H9 (cell line): ENCODE data around the gene COL9A2. TPM values are rescaled to one million over a fixed set of nuclear protein-coding genes. Genes with fewer than 3 reads are reported as not detected.

Source experiments
- DNase-seq: peaks from one replicate; pipeline ENCODE4 v3.0.0-alpha.2; 2017
- H2AFZ ChIP-seq: one replicate; pipeline ENCODE4 v1.6.1; 2013; ENCODE audit warnings: mild to moderate bottlenecking, low read length, control low read depth, moderate library complexity
- H2AK5ac ChIP-seq: 2 replicates; pipeline ENCODE4 v1.6.1; 2013; ENCODE audit warnings: low read length, control low read depth, mixed read lengths; ENCODE audit not compliant: insufficient read length
- H2BK120ac ChIP-seq: one replicate; pipeline ENCODE4 v1.6.1; 2013; ENCODE audit warnings: low read depth, mild to moderate bottlenecking, low read length, control low read depth, inconsistent platforms; ENCODE audit not compliant: poor library complexity, severe bottlenecking
- H2BK12ac ChIP-seq: 2 replicates; pipeline ENCODE4 v1.6.1; 2013; ENCODE audit warnings: low read length, control low read depth, mixed read lengths, low read depth; ENCODE audit not compliant: insufficient read length
- H2BK15ac ChIP-seq: 2 replicates; pipeline ENCODE4 v1.6.1; 2013; ENCODE audit warnings: low read depth, low read length, control low read depth
- H2BK20ac ChIP-seq: one replicate; pipeline ENCODE4 v1.6.1; 2013; ENCODE audit warnings: low read depth, mild to moderate bottlenecking, low read length, control low read depth, inconsistent platforms; ENCODE audit not compliant: poor library complexity, severe bottlenecking
- H2BK5ac ChIP-seq: 2 replicates; pipeline ENCODE4 v1.6.1; 2013; ENCODE audit warnings: low read length, control low read depth, mixed read lengths; ENCODE audit not compliant: insufficient read length
- H3K14ac ChIP-seq: 2 replicates; pipeline ENCODE4 v1.6.1; 2013; ENCODE audit warnings: low read length, control low read depth; ENCODE audit not compliant: insufficient read depth
- H3K18ac ChIP-seq: 2 replicates; pipeline ENCODE4 v1.6.1; 2013; ENCODE audit warnings: low read depth, mild to moderate bottlenecking, mixed read lengths, low read length, control low read depth; ENCODE audit not compliant: insufficient read length
- H3K23ac ChIP-seq: 2 replicates; pipeline ENCODE4 v1.6.1; 2013; ENCODE audit warnings: low read length, control low read depth, mixed read lengths, low read depth; ENCODE audit not compliant: insufficient read length
- H3K23me2 ChIP-seq: 2 replicates; pipeline ENCODE4 v1.6.1; 2013; ENCODE audit warnings: low read depth, mild to moderate bottlenecking, mixed read lengths, low read length, control low read depth; ENCODE audit not compliant: insufficient read length, poor library complexity, severe bottlenecking
- H3K27ac ChIP-seq: 2 replicates; pipeline ENCODE4 v1.5.1; 2013; ENCODE audit warnings: low read length, control low read depth, mixed read lengths, low read depth; ENCODE audit not compliant: insufficient read length
- H3K27me3 ChIP-seq: 2 replicates; pipeline ENCODE4 v1.6.1; 2013; ENCODE audit warnings: low read length, control low read depth, inconsistent platforms; ENCODE audit not compliant: insufficient read depth
- H3K4ac ChIP-seq: 2 replicates; pipeline ENCODE4 v1.6.1; 2013; ENCODE audit warnings: low read depth, mild to moderate bottlenecking, control low read depth, inconsistent platforms, low read length, moderate library complexity
- H3K4me1 ChIP-seq: 2 replicates; pipeline ENCODE4 v1.6.1; 2013; ENCODE audit warnings: low read length, control low read depth, inconsistent platforms; ENCODE audit not compliant: insufficient read depth
- H3K4me2 ChIP-seq: 2 replicates; pipeline ENCODE4 v1.6.1; 2013; ENCODE audit warnings: low read length, control low read depth, mixed read lengths; ENCODE audit not compliant: insufficient read length, insufficient read depth
- H3K56ac ChIP-seq: 2 replicates; pipeline ENCODE4 v1.6.1; 2013; ENCODE audit warnings: low read depth, mild to moderate bottlenecking, mixed read lengths, low read length, control low read depth; ENCODE audit not compliant: insufficient read length
- H3K79me1 ChIP-seq: 2 replicates; pipeline ENCODE4 v1.6.1; 2013; ENCODE audit warnings: low read depth, mild to moderate bottlenecking, moderate library complexity, low read length, control low read depth, inconsistent platforms; ENCODE audit not compliant: insufficient read depth, poor library complexity, severe bottlenecking
- H3K79me2 ChIP-seq: 2 replicates; pipeline ENCODE4 v1.6.1; 2013; ENCODE audit warnings: low read length, control low read depth, inconsistent platforms; ENCODE audit not compliant: insufficient read depth
- H3K9ac ChIP-seq: 2 replicates; pipeline ENCODE4 v1.6.1; 2013; ENCODE audit warnings: low read length, control low read depth, mixed read lengths; ENCODE audit not compliant: insufficient read length; ENCODE audit errors: extremely low read depth
- H3K9me3 ChIP-seq: one replicate; pipeline ENCODE4 v1.6.1; 2013; ENCODE audit warnings: low read depth, low read length, inconsistent platforms; ENCODE audit not compliant: control insufficient read depth
- H3T11ph ChIP-seq: one replicate; pipeline ENCODE4 v1.6.1; 2013; ENCODE audit warnings: mild to moderate bottlenecking, low read length, control low read depth, inconsistent platforms
- H4K20me1 ChIP-seq: one replicate; pipeline ENCODE4 v1.6.1; 2013; ENCODE audit not compliant: control insufficient read depth, insufficient read length, insufficient read depth
- H4K5ac ChIP-seq: 2 replicates; pipeline ENCODE4 v1.6.1; 2013; ENCODE audit warnings: low read depth, mild to moderate bottlenecking, mixed read lengths, low read length, control low read depth; ENCODE audit not compliant: insufficient read length
- H4K8ac ChIP-seq: replicated peaks from 2 replicates; pipeline ENCODE4 v1.6.1; 2013; ENCODE audit warnings: low read length, control low read depth, mixed read lengths, low read depth; ENCODE audit not compliant: insufficient read length
- H4K91ac ChIP-seq: 2 replicates; pipeline ENCODE4 v1.6.1; 2013; ENCODE audit warnings: low read depth, mild to moderate bottlenecking, moderate library complexity, mixed read lengths, low read length, control low read depth; ENCODE audit not compliant: insufficient read length
- H3K27ac Mint-ChIP-seq, 3 experiments: 2 replicates in 2 of 3; 3 replicates in 1 of 3; pipeline ENCODE4 v1.8.0; 2020 to 2021; ENCODE audit warnings: mixed read lengths in 3 of 3, mild to moderate bottlenecking in 1 of 3, moderate library complexity in 1 of 3
- H3K27me3 Mint-ChIP-seq: 2 replicates; pipeline ENCODE4 v1.8.0; 2021; ENCODE audit warnings: low read depth, mild to moderate bottlenecking, moderate library complexity, mixed read lengths
- H3K36me3 Mint-ChIP-seq, 3 experiments: 2 replicates in 2 of 3; 3 replicates in 1 of 3; pipeline ENCODE4 v1.8.0; 2020 to 2021; ENCODE audit warnings: low read depth in 3 of 3, mixed read lengths in 3 of 3; ENCODE audit not compliant: insufficient read depth in 1 of 3
- H3K4me1 Mint-ChIP-seq, 2 experiments: 2 replicates each; pipeline ENCODE4 v1.8.0; 2020; ENCODE audit warnings: mixed read lengths in 2 of 2
- H3K4me3 Mint-ChIP-seq, 2 experiments: 2 replicates in 1 of 2; 3 replicates in 1 of 2; pipeline ENCODE4 v1.8.0; 2020 to 2021; ENCODE audit warnings: mild to moderate bottlenecking in 2 of 2, mixed read lengths in 2 of 2, moderate library complexity in 1 of 2
- H3K9me3 Mint-ChIP-seq, 2 experiments: 2 replicates in 1 of 2; 3 replicates in 1 of 2; pipeline ENCODE4 v1.8.0; 2020; ENCODE audit warnings: mild to moderate bottlenecking in 2 of 2, mixed read lengths in 2 of 2, moderate library complexity in 1 of 2
- CTCF ChIP-seq: fragments of 200-600 bp; sonication (generic); conservative IDR thresholded peaks from 3 replicates; pipeline ENCODE4 v1.8.0; 2021; ENCODE audit warnings: antibody characterized with exemption, mild to moderate bottlenecking
- total RNA-seq: library from RNA; stranded (reverse); gene quantifications from 2 replicates; pipeline ENCODE4 v1.2.1, GENCODE V29; 2021

COL9A2 gene
- total RNA-seq, 1 experiment from 2014 or later = 4.5 TPM

- Mint-ChIP-seq H3K4me3 (no peak overlapping the region), H3K4me1 (peaks cover 5 to 10% of the 10 kb centered on the region in 2 experiments), H3K9me3 (peaks cover 23 to 26% of the 10 kb centered on the region in 2 experiments), H3K27ac (no peak overlapping the region), H3K27me3 (peaks cover 12% of the 10 kb centered on the region), H3K36me3 (no peaks in the 10 kb centered on the region)
- Histone ChIP-seq H3K9ac (no peak overlapping the region), H2AK5ac (no peak overlapping the region), H2BK5ac (no peak overlapping the region), H2BK20ac (no peak overlapping the region), H3T11ph (no peak overlapping the region), H3K4me1 (no peaks in the 10 kb centered on the region), H3K9me3 (no peaks in the 10 kb centered on the region), H3K27ac (no peak overlapping the region), H2BK15ac (no peak overlapping the region), H3K18ac (no peak overlapping the region), H3K79me2 (no peaks in the 10 kb centered on the region), H4K20me1 (no peaks in the 10 kb centered on the region), H3K14ac (no peak overlapping the region), H3K56ac (no peak overlapping the region), H3K4me2 (no peak overlapping the region), H4K8ac (no peak overlapping the region), H2AFZ (no peak overlapping the region), H3K4ac (no peak overlapping the region), H4K91ac (no peak overlapping the region), H3K79me1 (no peaks in the 10 kb centered on the region), H2BK120ac (no peak overlapping the region), H4K5ac (no peak overlapping the region), H3K27me3 (no peaks in the 10 kb centered on the region), H2BK12ac (no peak overlapping the region), H3K23me2 (no peaks in the 10 kb centered on the region), H3K23ac (no peak overlapping the region)
- TF ChIP-seq CTCF = no peak
- no peak for DNase-seq
Measured at GRCh38 chr1:40360631-40361030, 43.5 kb upstream of the COL9A2 start.
